SK-N-SH (cell line): ENCODE data around the gene VIPR2. TPM values are rescaled to one million over a fixed set of nuclear protein-coding genes. Genes with fewer than 3 reads are reported as not detected.

Source experiments
- CTCF ChIA-PET: fragments of 300-600, 350-600 bp; formaldehyde crosslinking; extraction: SDS; loops from one replicate; lab custom pipeline; 2021; lab: Yijun Ruan, JAX
- POLR2A ChIA-PET: fragments of 350-600 bp; sonication (Branson Sonifier 250); formaldehyde crosslinking; extraction: SDS; loops from one replicate; lab custom pipeline; 2020; ENCODE audit warnings: antibody characterized with exemption, inconsistent platforms; lab: Yijun Ruan, JAX
- DNase-seq: peaks from one replicate; pipeline ENCODE4 v3.0.0; 2012
- H2AFZ ChIP-seq: fragments of 200-600 bp; sonication (generic); 2 replicates; pipeline ENCODE4 v1.8.1; 2016; ENCODE audit warnings: antibody characterized with exemption, mild to moderate bottlenecking, low read depth
- H3F3A ChIP-seq: fragments of 200-600 bp; sonication (generic); replicated peaks from 2 replicates; pipeline ENCODE3; 2016; ENCODE audit warnings: antibody characterized with exemption, mild to moderate bottlenecking; ENCODE audit not compliant: insufficient read depth
- H3K27ac ChIP-seq, 2 experiments: fragments of 200-500 bp in 1 of 2; fragments of 200-600 bp in 1 of 2; sonication (Bioruptor generic) in 1 of 2; sonication (generic), shearing (Covaris generic) in 1 of 2; 2 replicates each; pipeline versions ENCODE4 v1.5.1 to v1.6.1; 2014 to 2016; ENCODE audit warnings: low read depth in 2 of 2, inconsistent platforms in 1 of 2, low read length in 1 of 2, mild to moderate bottlenecking in 1 of 2, mixed read lengths in 1 of 2
- H3K27me3 ChIP-seq: fragments of 200-600 bp; sonication (generic), shearing (Covaris generic); 2 replicates; pipeline ENCODE4 v1.6.1; 2016; ENCODE audit warnings: mixed run types; ENCODE audit not compliant: insufficient read depth
- H3K36me3 ChIP-seq, 2 experiments: fragments of 200-500 bp in 1 of 2; fragments of 200-600 bp in 1 of 2; sonication (Bioruptor generic) in 1 of 2; sonication (generic) in 1 of 2; replicated peaks in 1 of 2; 2 replicates each; pipeline versions ENCODE3 to v1.5.1; 2014 to 2016; ENCODE audit warnings: low read length in 1 of 2, mild to moderate bottlenecking in 1 of 2; ENCODE audit not compliant: insufficient read depth in 2 of 2, control insufficient read depth in 1 of 2
- H3K4me1 ChIP-seq, 2 experiments: fragments of 200-500 bp in 1 of 2; fragments of 200-600 bp in 1 of 2; sonication (Bioruptor generic) in 1 of 2; sonication (generic), shearing (Covaris generic) in 1 of 2; 2 replicates each; pipeline versions ENCODE4 v1.5.1 to v1.6.1; 2014 to 2016; ENCODE audit warnings: low read depth in 1 of 2, low read length in 1 of 2, mixed run types in 1 of 2; ENCODE audit not compliant: insufficient read depth in 2 of 2, control insufficient read depth in 1 of 2
- H3K4me2 ChIP-seq: fragments of 200-600 bp; sonication (generic), shearing (Covaris generic); 2 replicates; pipeline ENCODE4 v1.6.1; 2017; ENCODE audit warnings: mixed run types
- H3K4me3 ChIP-seq, 2 experiments: fragments of 200-500 bp in 1 of 2; fragments of 200-600 bp in 1 of 2; sonication (Bioruptor generic) in 1 of 2; sonication (generic), shearing (Covaris generic) in 1 of 2; 2 replicates each; pipeline versions ENCODE4 v1.5.1 to v1.8.1; 2014 to 2016; ENCODE audit warnings: low read depth in 2 of 2, inconsistent platforms in 1 of 2, low read length in 1 of 2, mild to moderate bottlenecking in 1 of 2, mixed read lengths in 1 of 2, moderate library complexity in 1 of 2
- H3K79me2 ChIP-seq: fragments of 200-600 bp; sonication (generic); 2 replicates; pipeline ENCODE4 v1.8.1; 2017; ENCODE audit warnings: mild to moderate bottlenecking; ENCODE audit not compliant: insufficient read depth
- H3K9ac ChIP-seq: fragments of 200-600 bp; sonication (generic); 2 replicates; pipeline ENCODE4 v1.6.1; 2017; ENCODE audit warnings: mixed run types
- H3K9me2 ChIP-seq: fragments of 200-600 bp; sonication (generic); 2 replicates; pipeline ENCODE4 v1.6.1; 2017; ENCODE audit warnings: mixed run types
- H3K9me3 ChIP-seq: fragments of 200-600 bp; sonication (generic); 2 replicates; pipeline ENCODE4 v1.6.1; 2017; ENCODE audit warnings: mixed run types, mild to moderate bottlenecking, moderate library complexity
- H4K20me1 ChIP-seq: fragments of 200-600 bp; sonication (generic); 2 replicates; pipeline ENCODE4 v1.6.1; 2017; ENCODE audit warnings: mild to moderate bottlenecking, mixed run types; ENCODE audit not compliant: insufficient read depth
- CTCF ChIP-seq: fragments of 200-600 bp; sonication (generic); IDR thresholded peaks from 2 replicates; pipeline ENCODE4 v1.6.1; 2017; ENCODE audit warnings: antibody characterized with exemption, mild to moderate bottlenecking, moderate library complexity
- ELF1 ChIP-seq: IDR thresholded peaks from 2 replicates; pipeline ENCODE4 v1.4.0; 2012
- EZH2phosphoT487 ChIP-seq: fragments of 200-600 bp; sonication (generic); IDR thresholded peaks from 2 replicates; pipeline ENCODE4 v1.6.1; 2017; ENCODE audit warnings: low read depth, mixed run types, mild to moderate bottlenecking, antibody characterized with exemption, moderate library complexity, borderline replicate concordance
- FOXM1 ChIP-seq: IDR thresholded peaks from 2 replicates; pipeline ENCODE4 v1.4.0; 2012; ENCODE audit warnings: low read depth, mild to moderate bottlenecking
- IRF3 ChIP-seq: fragments of 150-350 bp; IDR thresholded peaks from 2 replicates; pipeline ENCODE4 v1.6.1; 2016; ENCODE audit warnings: mild to moderate bottlenecking, low read depth, low read length
- MEF2A ChIP-seq: IDR thresholded peaks from 2 replicates; pipeline ENCODE4 v1.4.0; 2012; ENCODE audit warnings: low read depth, borderline replicate concordance
- NFIC ChIP-seq: IDR thresholded peaks from 2 replicates; pipeline ENCODE4 v1.4.0; 2012; ENCODE audit warnings: borderline replicate concordance
- PBX3 ChIP-seq: IDR thresholded peaks from 2 replicates; pipeline ENCODE4; 2012
- REST ChIP-seq: IDR thresholded peaks from 2 replicates; pipeline ENCODE4 v1.6.1; 2012; ENCODE audit warnings: mild to moderate bottlenecking, low read depth, low read length, moderate library complexity
- RFX5 ChIP-seq: IDR thresholded peaks from 2 replicates; pipeline ENCODE4 v1.6.1; 2012; ENCODE audit warnings: mild to moderate bottlenecking, improper control_type of control experiment, low read length
- RXRA ChIP-seq: IDR thresholded peaks from 2 replicates; pipeline ENCODE4 v1.4.0; 2012; ENCODE audit warnings: low read depth, mild to moderate bottlenecking, borderline replicate concordance
- SIN3A ChIP-seq: IDR thresholded peaks from 2 replicates; pipeline ENCODE4 v1.6.1; 2012; ENCODE audit warnings: low read depth, mild to moderate bottlenecking, low read length, moderate library complexity, borderline replicate concordance
- SMC3 ChIP-seq: IDR thresholded peaks from 2 replicates; pipeline ENCODE4 v1.6.1; 2012; ENCODE audit warnings: low read depth, low read length, improper control_type of control experiment
- TCF12 ChIP-seq: IDR thresholded peaks from 2 replicates; pipeline ENCODE4 v1.4.0; 2012
- TEAD4 ChIP-seq: IDR thresholded peaks from 2 replicates; pipeline ENCODE4 v1.4.0; 2012; ENCODE audit warnings: mild to moderate bottlenecking, borderline replicate concordance; ENCODE audit not compliant: insufficient read depth
- USF1 ChIP-seq: IDR thresholded peaks from 2 replicates; pipeline ENCODE4 v1.4.0; 2012; ENCODE audit warnings: low read depth, borderline replicate concordance
- YY1 ChIP-seq: IDR thresholded peaks from 2 replicates; pipeline ENCODE4 v1.4.0; 2012; ENCODE audit warnings: low read depth, mild to moderate bottlenecking
- ZBTB33 ChIP-seq: IDR thresholded peaks from 2 replicates; pipeline ENCODE4 v1.4.0; 2012; ENCODE audit warnings: low read depth, borderline replicate concordance
- WGBS: methylation state at CpG from one replicate; pipeline ENCODE4 v1.1.6; 2017; ENCODE audit warnings: low lambda C conversion rate; 5-methylcytosine and 5-hydroxymethylcytosine counted together
- polyA plus RNA-seq, 3 experiments: library from polyadenylated mRNA; depleted of rRNA; stranded (reverse); fragments of >200 nt; gene quantifications; 2 replicates each; pipeline ENCODE4 v1.2.3, GENCODE V29; 2012

VIPR2 gene
- polyA plus RNA-seq, 1 of the 3 experiments (the other 2 are of a cell fraction): not detected

- TF ChIP-seq IRF3 (no peak), SIN3A (no peak), FOXM1 (no peak), MEF2A (no peak), TEAD4 (no peak)
Measured at GRCh38 chr7:159138508-159138907, 6.2 kb downstream of the VIPR2 start (continued).

- Histone ChIP-seq H3K27ac (no peak overlapping the region), H3K4me1 (peaks cover 0 to 4% of the 10 kb centered on the region in 2 experiments; a peak in 1 of 4 replicates), H3K9ac (no peak overlapping the region), H3K4me2 (no peak overlapping the region), H3K9me3 (no peaks in the 10 kb centered on the region), H2AFZ (no peak overlapping the region), H3K79me2 (no peaks in the 10 kb centered on the region), H3K27me3 (no peaks in the 10 kb centered on the region), H3K4me3 (no peak overlapping the region), H3F3A (no peaks in the 10 kb centered on the region), H3K36me3 (no peaks in the 10 kb centered on the region), H3K9me2 (peaks cover 7% of the 10 kb centered on the region; the same call in 1 of the 2 replicates), H4K20me1 (no peaks in the 10 kb centered on the region)
- ChIA-PET POLR2A (no interaction called here), CTCF (no interaction called here)
- 25% methylated on average over 11 of the region's 11 CpGs for WGBS
- no peak for TF ChIP-seq USF1
- no peak for TF ChIP-seq EZH2phosphoT487
- TF ChIP-seq NFIC: no peak
- no peak for TF ChIP-seq RFX5
- no peak for TF ChIP-seq ELF1
- no peak for TF ChIP-seq PBX3
- no peak for TF ChIP-seq MEF2A
- no peak for TF ChIP-seq YY1
- no peak for TF ChIP-seq SMC3
- TF ChIP-seq REST: no peak
- no peak for TF ChIP-seq TCF12
- no peak for TF ChIP-seq ZBTB33
- no peak for TF ChIP-seq RXRA
- TF ChIP-seq CTCF: no peak
- DNase-seq: no peak
Measured at GRCh38 chr7:159137906-159138305, 6.8 kb downstream of the VIPR2 start.
